Neuronal stem cell (in vitro differentiated cells): Measurements from ENCODE around the gene AP1S3.
A peak's percentile ranks its signal among the peaks of the same experiment; 100 is the strongest.

Experiments
- DNase-seq: peaks from one replicate; pipeline ENCODE4 v3.0.0-alpha.2; 2013; ENCODE audit warnings: low spot score
- H2AFZ ChIP-seq: one replicate; pipeline ENCODE4 v1.6.1; 2013; ENCODE audit warnings: mild to moderate bottlenecking, low read length, inconsistent platforms
- H2AK5ac ChIP-seq: 2 replicates; pipeline ENCODE4 v1.6.1; 2013; ENCODE audit warnings: low read depth, mild to moderate bottlenecking, inconsistent platforms, low read length, moderate library complexity, mixed read lengths
- H2BK120ac ChIP-seq: 2 replicates; pipeline ENCODE4 v1.6.1; 2013; ENCODE audit warnings: low read depth, mild to moderate bottlenecking, inconsistent platforms, low read length, moderate library complexity, mixed read lengths
- H2BK12ac ChIP-seq: one replicate; pipeline ENCODE4 v1.6.1; 2013; ENCODE audit warnings: low read length, inconsistent platforms
- H2BK15ac ChIP-seq: 2 replicates; pipeline ENCODE4 v1.6.1; 2013; ENCODE audit warnings: mild to moderate bottlenecking, low read length, inconsistent platforms, mixed read lengths
- H2BK5ac ChIP-seq: one replicate; pipeline ENCODE4 v1.6.1; 2013; ENCODE audit warnings: inconsistent platforms, mild to moderate bottlenecking, low read length, moderate library complexity
- H3K14ac ChIP-seq: one replicate; pipeline ENCODE4 v1.6.1; 2013; ENCODE audit warnings: low read length, inconsistent platforms
- H3K18ac ChIP-seq: 2 replicates; pipeline ENCODE4 v1.6.1; 2013; ENCODE audit warnings: low read length, inconsistent platforms
- H3K23ac ChIP-seq: 2 replicates; pipeline ENCODE4 v1.6.1; 2013; ENCODE audit warnings: low read depth, mild to moderate bottlenecking, mixed read lengths, low read length, inconsistent platforms; ENCODE audit not compliant: poor library complexity
- H3K27ac ChIP-seq: replicated peaks from 3 replicates; pipeline ENCODE4 v1.5.1; 2013; ENCODE audit warnings: low read length, inconsistent platforms
- H3K27me3 ChIP-seq, 3 experiments: 2 replicates each; pipeline ENCODE4 v1.6.1; 2013; ENCODE audit warnings: low read length in 3 of 3, mild to moderate bottlenecking in 2 of 3, inconsistent platforms in 1 of 3, low read depth in 1 of 3, mixed read lengths in 1 of 3, moderate library complexity in 1 of 3; ENCODE audit not compliant: control insufficient read depth in 3 of 3, insufficient read depth in 3 of 3
- H3K36me3 ChIP-seq, 2 donors: replicated peaks in 1 of 2; 2 replicates each; pipeline ENCODE4 v1.6.1; 2013; ENCODE audit warnings: low read length in 2 of 2; ENCODE audit not compliant: control insufficient read depth in 2 of 2, insufficient read depth in 2 of 2
- H3K4ac ChIP-seq: 2 replicates; pipeline ENCODE4 v1.6.1; 2013; ENCODE audit warnings: inconsistent platforms, mild to moderate bottlenecking, low read length, moderate library complexity
- H3K4me1 ChIP-seq, 2 donors: 1 replicate in 1 of 2; 2 replicates in 1 of 2; pipeline ENCODE4 v1.6.1; 2013; ENCODE audit warnings: low read length in 2 of 2, low read depth in 1 of 2; ENCODE audit not compliant: control insufficient read depth in 2 of 2, insufficient read depth in 1 of 2
- H3K4me2 ChIP-seq: one replicate; pipeline ENCODE4 v1.6.1; 2013; ENCODE audit warnings: mild to moderate bottlenecking, low read length, inconsistent platforms; ENCODE audit not compliant: insufficient read depth, poor library complexity, severe bottlenecking
- H3K4me3 ChIP-seq, 2 donors: 2 replicates each; pipeline ENCODE4 v1.5.1; 2013; ENCODE audit warnings: low read length in 2 of 2, mild to moderate bottlenecking in 2 of 2, inconsistent platforms in 1 of 2, moderate library complexity in 1 of 2
- H3K79me1 ChIP-seq: one replicate; pipeline ENCODE4 v1.6.1; 2013; ENCODE audit warnings: low read depth, mild to moderate bottlenecking, inconsistent platforms, low read length, moderate library complexity
- H3K9ac ChIP-seq: one replicate; pipeline ENCODE4 v1.6.1; 2013; ENCODE audit warnings: mild to moderate bottlenecking, low read depth, low read length, inconsistent platforms; ENCODE audit not compliant: poor library complexity
- H3K9me3 ChIP-seq, 2 donors: replicated peaks in 1 of 2; 2 replicates each; pipeline versions ENCODE3 to v1.6.1; 2013; ENCODE audit warnings: low read length in 2 of 2, mild to moderate bottlenecking in 2 of 2, inconsistent platforms in 1 of 2, low read depth in 1 of 2, mixed read lengths in 1 of 2, moderate library complexity in 1 of 2; ENCODE audit not compliant: control insufficient read depth in 2 of 2, insufficient read depth in 1 of 2
- H4K8ac ChIP-seq: one replicate; pipeline ENCODE4 v1.6.1; 2013; ENCODE audit warnings: low read depth, mild to moderate bottlenecking, inconsistent platforms, low read length, moderate library complexity
- H4K91ac ChIP-seq: one replicate; pipeline ENCODE4 v1.6.1; 2013; ENCODE audit warnings: low read length, low read depth, mild to moderate bottlenecking, inconsistent platforms; ENCODE audit not compliant: poor library complexity
- WGBS, 2 donors: extraction: QIAGEN DNeasy Blood & Tissue Kit; methylation state at CpG; one replicate each; pipeline ENCODE4 v1.1.7; 2013; ENCODE audit warnings: missing lambda C conversion rate in 2 of 2, mixed read lengths in 1 of 2; ENCODE audit not compliant: insufficient read length in 2 of 2, insufficient replicate concordance in 1 of 2; ENCODE audit errors: extremely low coverage in 2 of 2; 5-methylcytosine and 5-hydroxymethylcytosine counted together

The AP1S3 gene

DNA sequence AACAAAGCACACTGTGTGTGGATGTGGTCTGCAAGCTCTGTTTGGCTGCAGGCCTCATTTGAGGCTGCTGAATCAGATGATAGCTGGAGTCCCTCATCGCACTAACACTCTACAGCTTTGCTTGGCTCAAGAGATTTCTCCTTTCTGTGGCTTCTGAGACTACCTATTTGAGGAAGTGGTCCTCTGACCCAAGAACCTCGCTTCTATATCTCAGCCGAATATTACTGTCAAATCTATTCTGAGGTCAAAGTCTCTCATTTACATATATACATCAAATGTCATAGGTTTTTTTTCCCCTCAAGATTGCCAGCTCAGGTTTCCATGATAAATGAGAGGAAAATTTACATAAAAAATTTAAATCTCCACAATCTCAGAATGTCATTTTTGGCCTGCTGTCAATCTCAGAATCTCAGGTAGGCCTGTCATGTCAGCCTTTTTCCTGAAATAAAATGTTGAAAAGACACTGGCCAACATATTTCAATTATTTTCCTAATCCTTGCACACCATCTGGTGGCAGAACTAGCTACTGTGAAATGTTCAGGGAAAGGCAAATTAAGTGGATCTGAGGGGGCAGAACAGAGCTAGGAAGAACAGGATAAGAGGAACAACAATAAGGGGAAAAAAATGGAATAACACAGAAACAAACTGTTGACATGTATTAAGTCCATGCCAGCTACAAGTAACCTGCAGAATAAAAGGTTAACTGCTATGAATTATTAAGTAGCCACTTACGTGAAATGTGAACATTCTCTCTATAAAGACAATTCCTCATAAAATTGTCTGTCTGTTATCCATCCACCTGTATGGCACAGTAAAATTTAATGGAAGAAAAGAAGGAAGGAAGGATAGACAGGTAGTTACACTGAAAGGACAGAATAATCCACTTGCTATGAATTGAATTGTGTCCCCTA, 39.3 kb downstream of the AP1S3 start:
- no peak overlapping the region for H2BK12ac ChIP-seq
- no peak overlapping the region for H3K23ac ChIP-seq
- H3K9me3 ChIP-seq: no peaks in the 10 kb centered on the region
- H3K4me3 ChIP-seq: no peak overlapping the region
- H3K36me3 ChIP-seq: no peaks in the 10 kb centered on the region
- no peak overlapping the region for H3K14ac ChIP-seq
- H3K27me3 ChIP-seq: no peaks in the 10 kb centered on the region
- no peak overlapping the region for H3K4me2 ChIP-seq
- H2BK5ac ChIP-seq: no peak overlapping the region
- no peaks in the 10 kb centered on the region for H3K4me1 ChIP-seq
- H4K91ac ChIP-seq: no peak overlapping the region
- no peak overlapping the region for H2AK5ac ChIP-seq
- no peak overlapping the region for H3K18ac ChIP-seq
- H2BK15ac ChIP-seq: no peak overlapping the region
- H4K8ac ChIP-seq: no peak overlapping the region
- peak; percentile 27 for DNase-seq
- H2BK120ac ChIP-seq: no peak overlapping the region
- H2AFZ ChIP-seq: no peak overlapping the region
- no peak overlapping the region for H3K27ac ChIP-seq
- H3K79me1 ChIP-seq: no peaks in the 10 kb centered on the region
- no peak overlapping the region for H3K4ac ChIP-seq
- no peak overlapping the region for H3K9ac ChIP-seq
- WGBS, 2 donors: no CpG with 5 or more reads among the region's 4 CpGs

DNA sequence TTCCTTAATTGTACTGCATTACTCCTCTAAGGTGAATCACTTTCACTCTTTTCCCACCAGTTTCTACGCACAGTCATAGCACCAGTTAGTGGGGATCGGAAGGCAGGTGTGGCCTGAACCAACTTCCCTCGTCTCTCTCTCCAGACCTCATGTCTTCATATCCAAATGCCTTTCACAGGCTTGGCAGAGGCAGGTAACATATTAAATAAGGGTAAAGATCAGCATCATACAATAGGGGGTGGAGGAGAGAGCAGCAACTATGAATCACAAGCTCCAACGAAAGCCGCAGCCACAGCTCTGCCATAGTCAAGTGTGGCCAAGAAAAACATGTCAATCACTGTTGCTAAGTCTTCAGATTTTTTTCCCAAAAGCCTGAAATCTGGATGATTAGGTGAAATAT, 40.3 kb downstream of the AP1S3 start:
- Histone ChIP-seq H3K27ac (no peak overlapping the region), H3K79me1 (no peaks in the 10 kb centered on the region), H2BK15ac (no peak overlapping the region), H3K27me3 (no peaks in the 10 kb centered on the region), H3K23ac (no peak overlapping the region), H4K91ac (no peak overlapping the region), H3K9ac (no peak overlapping the region), H2BK120ac (no peak overlapping the region), H3K18ac (no peak overlapping the region), H3K9me3 (peaks cover 0 to 3% of the 10 kb centered on the region in 2 donors), H2BK5ac (no peak overlapping the region), H3K4me3 (no peak overlapping the region), H2AFZ (no peak overlapping the region), H3K4ac (no peak overlapping the region), H3K4me1 (no peaks in the 10 kb centered on the region), H2AK5ac (no peak overlapping the region), H3K36me3 (no peaks in the 10 kb centered on the region), H3K4me2 (no peak overlapping the region), H4K8ac (no peak overlapping the region), H2BK12ac (no peak overlapping the region), H3K14ac (no peak overlapping the region)
- WGBS, 2 donors: no CpG with 5 or more reads among the region's 5 CpGs
- no peak for DNase-seq

DNA sequence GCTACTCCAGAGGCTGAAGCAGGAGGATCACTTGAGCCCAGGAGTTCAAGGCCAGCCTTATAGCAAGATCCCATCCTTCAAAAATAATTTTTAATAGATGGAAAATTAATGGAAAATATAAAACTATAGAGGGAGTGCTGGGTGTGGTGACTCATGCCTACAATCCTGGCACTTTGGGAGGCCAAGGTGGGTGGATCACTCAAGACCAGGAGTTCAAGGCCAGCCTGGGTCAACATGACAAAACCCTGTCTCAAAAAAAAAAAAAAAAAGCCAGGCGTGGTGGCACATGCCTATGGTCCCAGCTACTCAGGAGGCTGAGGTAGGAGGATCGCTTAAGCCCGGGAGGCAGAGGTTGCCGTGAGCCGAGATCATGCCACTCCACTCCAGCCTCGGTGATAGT, 48.0 kb downstream of the AP1S3 start:
- H3K4me2 ChIP-seq: no peak overlapping the region
- no peak overlapping the region for H3K9ac ChIP-seq
- no peak overlapping the region for H4K91ac ChIP-seq
- H2AK5ac ChIP-seq: no peak overlapping the region
- H3K27me3 ChIP-seq: no peaks in the 10 kb centered on the region
- no peak overlapping the region for H3K23ac ChIP-seq
- H2BK12ac ChIP-seq: no peak overlapping the region
- H3K4ac ChIP-seq: no peak overlapping the region
- no peak for DNase-seq
- no peak overlapping the region for H3K14ac ChIP-seq
- no peaks in the 10 kb centered on the region for H3K4me1 ChIP-seq
- no peak overlapping the region for H2AFZ ChIP-seq
- no peak overlapping the region for H2BK15ac ChIP-seq
- no CpG with 5 or more reads among the region's 6 CpGs for WGBS, 2 donors
- no peaks in the 10 kb centered on the region for H3K36me3 ChIP-seq
- no peak overlapping the region for H3K18ac ChIP-seq
- H2BK120ac ChIP-seq: no peak overlapping the region
- no peak overlapping the region for H3K4me3 ChIP-seq
- H4K8ac ChIP-seq: no peak overlapping the region
- H3K79me1 ChIP-seq: no peaks in the 10 kb centered on the region
- no peak overlapping the region for H3K27ac ChIP-seq
- no peak overlapping the region for H2BK5ac ChIP-seq
- peaks cover 0 to 3% of the 10 kb centered on the region in 2 donors for H3K9me3 ChIP-seq

DNA sequence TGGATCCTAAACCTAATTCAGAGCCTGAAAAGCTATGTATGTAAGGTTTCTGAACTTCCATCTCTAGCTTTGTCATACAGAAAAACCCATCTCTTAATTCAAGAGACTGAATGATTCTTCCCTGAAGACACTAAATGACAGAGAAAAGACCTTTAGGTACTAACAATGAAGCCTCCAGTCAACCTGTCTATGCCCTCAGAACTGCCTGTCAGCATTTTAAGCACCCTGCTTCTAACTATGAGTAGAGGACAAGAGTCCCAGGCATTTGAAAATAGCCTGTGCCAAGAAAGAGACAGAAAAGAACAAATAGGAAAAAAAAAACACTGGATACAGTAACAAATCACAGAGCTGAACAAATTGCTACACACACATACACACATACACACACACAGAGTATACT, 48.6 kb downstream of the AP1S3 start:
- Histone ChIP-seq H3K23ac (no peak overlapping the region), H3K4me1 (no peaks in the 10 kb centered on the region), H2AFZ (no peak overlapping the region), H2BK120ac (no peak overlapping the region), H3K27ac (no peak overlapping the region), H2BK5ac (no peak overlapping the region), H2AK5ac (no peak overlapping the region), H3K4me2 (no peak overlapping the region), H2BK12ac (no peak overlapping the region), H3K79me1 (no peaks in the 10 kb centered on the region), H3K9me3 (peaks cover 0 to 3% of the 10 kb centered on the region in 2 donors), H4K8ac (no peak overlapping the region), H3K18ac (no peak overlapping the region), H2BK15ac (no peak overlapping the region), H4K91ac (no peak overlapping the region), H3K4ac (no peak overlapping the region), H3K9ac (no peak overlapping the region), H3K4me3 (no peak overlapping the region), H3K14ac (no peak overlapping the region), H3K27me3 (no peaks in the 10 kb centered on the region), H3K36me3 (no peaks in the 10 kb centered on the region)
- no peak for DNase-seq
